HG03135 (cell line): ENCODE results near the gene FZD2.
"Not testable (repeated sequence)": the region's sequence is repeated elsewhere in the genome, so short reads cannot be mapped to it uniquely, and the experiment has no call there.

Experiments
- ATAC-seq: cut with Tn5 transposase; IDR thresholded peaks from one replicate; pipeline ENCODE4 v1.9.1; 2021; ENCODE audit warnings: mild to moderate bottlenecking, moderate library complexity; ENCODE audit not compliant: unreplicated experiment

FZD2 gene

GRCh38 chr17:44556832-44557606, at the start of gene FZD2:
TSS of gene FZD2 (plus strand) at chr17:44557484. CDS start at chr17:44557689, 205 bp downstream.
- no peak for ATAC-seq

- ATAC-seq: not testable (repeated sequence)
These were observed 45.8 kb upstream of the FZD2 start for GRCh38 chr17:44511241-44512134.

- ATAC-seq: no peak
These were observed 39.3 kb upstream of the FZD2 start for GRCh38 chr17:44518032-44518431.

GRCh38 chr17:44522883-44523671, 34.2 kb upstream of the FZD2 start:
- no peak for ATAC-seq

- no peak for ATAC-seq
These were observed 33.7 kb upstream of the FZD2 start for GRCh38 chr17:44523672-44523972.

- no peak for ATAC-seq
These were observed 30.2 kb upstream of the FZD2 start for GRCh38 chr17:44527102-44527501.

- ATAC-seq: no peak
These were observed 29.3 kb upstream of the FZD2 start for GRCh38 chr17:44527954-44528353.

GRCh38 chr17:44529864-44530263, 27.4 kb upstream of the FZD2 start:
- no peak for ATAC-seq

- ATAC-seq: no peak
These were observed 26.3 kb upstream of the FZD2 start for GRCh38 chr17:44530896-44531418.

GRCh38 chr17:44533533-44534246, 23.6 kb upstream of the FZD2 start:
- ATAC-seq: no peak

GRCh38 chr17:44536090-44536953, 21.0 kb upstream of the FZD2 start:
- ATAC-seq: no peak

- ATAC-seq: not testable (repeated sequence)
These were observed 19.4 kb upstream of the FZD2 start for GRCh38 chr17:44537922-44538321.

GRCh38 chr17:44539673-44540072, 17.6 kb upstream of the FZD2 start:
- no peak for ATAC-seq

- no peak for ATAC-seq
These were observed 16.8 kb upstream of the FZD2 start for GRCh38 chr17:44540246-44541084.

GRCh38 chr17:44541884-44542581, 15.3 kb upstream of the FZD2 start:
- ATAC-seq: no peak

- no peak for ATAC-seq
These were observed 13.9 kb upstream of the FZD2 start for GRCh38 chr17:44543213-44543904.

GRCh38 chr17:44543905-44544523, 13.3 kb upstream of the FZD2 start:
- no peak for ATAC-seq
